HG02870 (cell line): Measurements from ENCODE around the gene ALX4.

Source experiments
- ATAC-seq: cut with Tn5 transposase; IDR thresholded peaks from one replicate; pipeline ENCODE4 v1.9.1; 2021; ENCODE audit warnings: mild to moderate bottlenecking, moderate library complexity; ENCODE audit not compliant: unreplicated experiment

The ALX4 gene

GRCh38 chr11:44316659-44317240 lies 6.8 kb upstream of the ALX4 start:
- no peak for ATAC-seq

DNA sequence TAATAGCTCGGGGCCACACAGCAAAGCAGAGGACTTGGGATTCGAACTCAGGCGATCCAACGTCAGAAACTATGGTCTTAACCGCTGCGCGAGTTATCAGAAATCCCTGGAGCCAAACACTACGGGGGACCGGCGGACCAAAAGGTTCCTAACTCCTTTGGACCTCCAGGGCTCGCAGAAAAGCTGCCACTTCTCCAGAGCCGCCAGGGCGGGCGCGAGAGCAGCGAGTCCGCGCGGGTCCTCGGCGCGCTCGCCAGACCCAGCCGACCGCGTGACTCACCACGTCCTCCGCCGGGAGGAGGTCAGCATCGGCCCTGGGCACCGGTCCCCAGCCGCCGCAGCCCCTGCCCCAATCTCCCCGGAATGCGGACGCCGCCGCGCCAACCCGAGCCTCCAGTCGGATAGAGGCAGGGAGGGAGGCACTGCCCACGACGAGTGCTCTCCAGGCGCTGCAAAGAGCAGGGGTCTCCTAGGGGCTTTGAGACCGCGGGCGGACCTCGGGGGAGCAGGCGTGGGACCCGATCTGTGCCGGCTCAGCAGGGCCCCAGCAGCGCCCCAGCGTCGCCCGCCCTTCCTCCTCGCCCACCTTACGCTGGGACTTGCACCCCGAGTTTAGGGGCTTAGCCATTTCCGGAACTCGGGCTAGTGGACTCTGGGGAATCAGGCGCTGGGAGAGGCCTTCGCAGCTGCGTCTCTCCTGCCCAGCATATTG lies 6.2 kb upstream of the ALX4 start:
- ATAC-seq = no peak

DNA sequence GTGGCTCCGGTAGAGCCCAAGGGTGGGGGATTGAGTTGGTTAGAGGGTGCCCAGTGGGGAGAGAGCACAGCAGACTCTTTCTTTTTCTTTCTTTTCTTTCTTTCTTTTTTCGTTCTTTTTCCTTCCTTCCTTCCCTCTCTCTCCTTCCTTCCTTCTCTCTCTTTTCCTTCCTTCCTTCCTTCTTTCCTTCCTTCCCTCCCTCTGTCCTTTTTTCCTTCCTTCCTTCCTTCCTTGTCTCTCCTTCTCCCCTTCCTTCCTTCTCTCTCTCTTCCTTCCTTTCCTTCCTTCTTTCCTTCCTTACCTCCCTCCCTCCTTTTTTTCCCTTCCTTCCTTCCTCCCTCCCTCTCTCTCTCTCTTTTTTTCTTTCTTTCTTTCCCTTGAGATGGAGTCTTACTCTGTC lies 4.8 kb upstream of the ALX4 start:
- ATAC-seq = no peak

GRCh38 chr11:44313761-44314489 lies 4.0 kb upstream of the ALX4 start:
- no peak for ATAC-seq

DNA sequence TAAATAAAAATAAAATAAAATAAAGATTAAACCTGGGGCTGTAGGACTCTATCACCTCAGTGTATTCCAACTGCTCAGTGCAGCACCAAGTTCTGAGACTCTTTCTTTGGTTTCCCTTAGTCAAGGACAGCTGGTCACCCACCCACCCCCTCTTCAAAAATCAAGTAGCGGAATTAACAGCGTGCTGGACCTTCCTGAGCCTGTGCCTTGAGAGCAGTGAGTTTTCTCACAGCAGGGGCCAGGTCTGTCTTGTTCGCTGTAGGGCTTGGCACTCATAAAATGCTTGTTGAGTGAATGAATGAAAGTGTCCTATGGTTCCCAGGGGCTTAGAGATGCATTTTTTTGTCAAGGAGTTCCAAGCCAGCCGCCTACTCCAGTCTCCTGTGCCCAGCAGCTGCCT lies 2.9 kb upstream of the ALX4 start:
- ATAC-seq = no peak

DNA sequence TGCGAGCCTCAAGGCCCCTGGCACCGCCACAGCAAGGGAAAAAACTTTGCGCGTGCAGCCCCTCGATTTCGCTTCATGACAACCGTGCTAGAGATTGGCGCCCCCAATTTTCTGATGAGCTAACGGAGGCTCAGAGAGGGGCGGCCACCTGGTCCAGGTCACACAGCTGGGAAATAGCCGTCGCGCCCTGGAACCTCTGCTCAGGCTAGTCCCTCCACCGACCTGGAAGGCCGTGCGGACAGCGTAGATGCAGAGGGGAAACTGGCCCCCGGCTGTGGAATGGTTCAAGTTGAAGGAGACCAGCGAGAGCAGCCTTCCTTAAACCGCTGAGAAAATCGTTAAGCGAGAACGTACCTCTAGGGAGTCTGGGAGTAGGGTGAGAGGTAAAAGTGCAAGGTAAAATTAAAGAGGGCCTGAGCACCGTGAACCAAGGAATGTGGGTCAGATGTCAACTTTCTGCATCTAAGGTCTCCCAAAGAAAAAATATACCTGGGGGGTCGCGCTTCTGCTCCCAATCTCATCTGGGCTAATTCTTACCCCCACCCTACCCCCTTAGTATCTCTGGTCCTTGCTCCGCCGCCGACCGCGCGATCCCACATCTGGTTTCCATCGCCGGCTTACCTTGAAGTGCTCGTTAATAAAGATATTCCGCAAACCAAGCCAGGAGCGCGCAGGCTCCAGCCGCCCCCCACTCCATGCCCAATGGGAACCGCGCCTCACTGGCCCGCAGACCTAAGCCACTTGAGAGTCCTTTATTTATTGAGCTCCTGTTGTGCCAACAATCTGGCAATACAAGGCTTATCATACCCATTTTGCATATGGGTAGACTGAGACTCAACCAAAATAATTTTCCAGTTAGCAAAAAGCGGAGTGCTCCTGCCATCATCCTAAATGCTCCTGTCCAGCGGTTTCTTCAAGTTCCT lies 1.7 kb upstream of the ALX4 start:
- no peak for ATAC-seq

- ATAC-seq = no peak
Observed at GRCh38 chr11:44310463-44311272, 729 bp upstream of the ALX4 start.

GRCh38 chr11:44310206-44310462 lies 195 bp upstream of the ALX4 start:
- no peak for ATAC-seq

DNA sequence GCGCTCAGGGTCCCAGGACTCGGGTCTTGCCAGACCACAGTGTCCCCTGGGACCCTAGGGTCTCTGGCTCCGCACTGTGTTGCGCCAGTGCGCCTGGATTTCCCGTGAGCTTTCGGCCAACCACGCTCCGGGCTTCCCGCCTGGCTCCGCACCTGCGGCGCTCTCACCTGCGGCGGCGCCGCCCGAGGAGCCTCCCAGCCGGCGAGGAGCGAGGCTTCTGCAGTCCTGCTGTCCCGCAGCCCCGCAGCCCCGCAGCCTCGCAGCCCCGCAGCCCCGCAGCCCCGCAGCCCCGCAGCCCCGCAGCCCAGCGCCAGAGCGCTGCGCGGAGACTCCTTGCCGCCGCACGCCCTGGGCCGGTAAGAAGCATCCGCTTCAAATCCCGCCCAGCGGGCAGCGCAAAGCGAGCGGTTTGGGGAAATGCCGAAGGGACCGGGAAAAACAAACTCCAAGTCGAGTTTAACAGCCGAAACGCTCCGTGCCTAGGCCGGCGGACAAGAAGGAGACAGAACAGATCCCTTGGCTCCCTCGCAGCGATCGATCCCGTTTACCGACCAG lies 939 bp downstream of the ALX4 start:
- no peak for ATAC-seq

DNA sequence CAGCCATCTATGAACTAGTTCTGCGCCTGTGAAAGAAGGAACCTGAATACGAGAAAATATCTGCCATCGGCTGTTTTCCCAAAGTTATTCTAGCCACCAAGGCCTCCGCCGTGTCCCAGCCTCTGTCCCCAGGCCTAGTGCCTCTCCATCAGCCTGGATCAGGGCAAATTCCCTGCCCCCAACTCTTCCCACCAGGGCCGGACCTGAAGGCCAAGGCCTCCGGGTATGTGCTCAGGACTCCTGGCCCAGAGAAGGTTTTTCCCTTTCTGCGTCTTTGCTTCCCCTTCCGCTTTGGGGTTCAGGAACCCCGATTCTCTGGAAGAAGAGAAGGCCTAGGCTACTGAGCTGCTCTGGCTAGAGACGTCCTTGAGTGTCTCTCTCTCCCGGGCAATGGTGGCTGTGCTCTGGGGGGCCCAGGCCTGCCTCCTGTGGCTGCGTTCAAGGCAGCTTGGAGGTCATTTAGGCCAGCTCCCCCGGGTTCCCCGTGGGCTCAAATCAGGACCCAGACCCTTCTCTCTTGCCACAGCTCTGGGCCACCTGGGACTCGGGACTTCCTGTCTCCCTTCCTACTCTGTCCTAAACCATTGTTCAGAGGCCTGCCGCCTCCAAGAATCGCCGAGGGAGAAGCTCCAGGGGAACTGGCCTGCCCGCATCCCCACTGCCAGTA lies 1.6 kb downstream of the ALX4 start:
- no peak for ATAC-seq

DNA sequence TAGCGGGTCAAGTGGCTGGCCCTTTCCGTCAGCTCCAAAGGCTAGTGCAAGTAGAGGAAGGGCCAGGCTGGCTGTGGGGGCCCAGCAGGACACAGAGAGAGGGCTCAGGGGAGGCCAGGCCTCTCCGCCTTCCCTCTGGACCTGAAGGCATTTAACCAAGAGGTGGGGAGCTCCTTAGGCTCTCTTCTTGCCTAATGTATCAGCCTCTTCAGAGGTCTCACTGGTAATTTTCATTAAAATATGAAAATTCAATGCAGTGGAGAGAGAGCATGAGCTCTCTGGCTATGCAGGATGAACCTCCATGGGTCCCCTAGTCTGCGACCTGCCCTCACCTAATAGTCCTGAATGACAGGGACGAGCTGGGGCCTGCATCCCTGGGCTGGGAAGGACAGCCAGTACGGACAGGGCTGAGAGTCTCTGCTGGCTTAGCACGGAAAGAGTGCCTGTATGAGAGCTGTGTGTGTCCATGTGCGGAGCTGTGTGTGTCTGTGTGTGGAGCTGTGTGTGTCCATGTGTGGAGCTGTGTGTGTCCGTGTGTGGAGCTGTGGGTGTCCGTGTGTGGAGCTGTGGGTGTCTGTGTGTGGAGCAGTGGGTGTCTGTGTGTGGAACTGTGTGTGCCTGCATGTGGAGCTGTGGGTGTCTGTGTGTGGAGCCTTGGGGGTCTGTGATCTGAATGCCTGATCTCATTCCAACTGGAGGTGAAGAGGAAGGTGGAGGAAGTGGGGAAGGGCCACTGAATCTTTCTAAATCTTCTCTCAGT lies 2.4 kb downstream of the ALX4 start:
- ATAC-seq = no peak

DNA sequence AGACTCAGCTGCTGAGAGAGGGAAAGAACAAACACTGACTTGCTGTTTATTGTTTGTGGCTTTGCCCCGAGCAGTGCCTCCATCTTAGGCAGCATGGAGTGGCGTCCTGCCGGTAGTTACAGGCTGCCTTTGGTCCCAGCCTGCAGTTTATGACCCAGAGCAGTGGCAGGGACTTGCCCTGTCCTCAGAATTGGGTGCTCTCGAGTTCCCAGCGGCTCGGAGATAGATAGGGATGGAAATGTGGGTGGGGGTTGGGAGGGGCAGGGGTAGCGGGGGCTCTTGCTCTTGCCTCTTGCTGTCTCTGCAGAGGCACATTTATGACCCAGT lies 3.1 kb downstream of the ALX4 start:
- no peak for ATAC-seq

DNA sequence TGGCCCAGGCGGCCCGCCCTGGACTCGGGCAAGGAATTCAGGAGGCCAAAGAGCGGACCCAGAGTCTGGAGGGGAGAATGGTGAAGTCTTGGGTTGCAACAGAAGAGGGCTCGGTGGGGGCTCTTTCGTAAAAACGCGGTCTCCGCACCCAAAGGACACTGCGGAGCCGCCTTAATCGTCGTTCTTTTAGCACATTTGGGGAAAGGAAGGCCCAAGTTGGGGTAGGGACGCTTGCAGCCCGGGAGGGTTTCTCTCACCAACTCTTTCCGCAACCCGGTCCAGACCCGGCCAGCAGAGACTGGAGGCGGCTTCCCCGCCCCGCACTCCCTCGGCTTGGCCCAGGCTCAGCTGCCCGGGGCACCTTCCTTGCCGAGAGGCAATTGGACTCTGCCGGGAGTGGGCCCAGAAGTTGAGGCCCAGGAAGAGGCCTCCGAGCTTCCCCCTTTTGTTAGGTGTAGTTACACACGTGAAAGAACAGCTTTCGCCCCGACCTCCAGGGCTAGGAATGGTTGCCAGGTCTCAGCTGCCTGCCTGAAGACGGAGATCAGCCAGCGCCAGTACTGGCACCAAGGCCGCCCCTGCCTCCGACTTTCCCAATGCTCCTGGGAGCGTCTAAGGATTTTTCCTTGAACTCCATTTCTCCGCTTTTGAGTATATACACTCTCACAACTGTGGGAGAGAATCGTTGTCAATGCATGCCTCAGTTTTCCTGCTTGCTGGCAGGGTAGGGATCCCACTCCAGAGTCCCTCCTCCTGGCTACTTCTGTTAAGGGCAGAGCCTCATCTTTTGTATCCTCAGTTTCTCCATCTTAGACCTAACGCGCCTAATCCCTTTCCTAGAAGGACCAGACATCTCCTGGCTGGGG lies 3.7 kb downstream of the ALX4 start:
- no peak for ATAC-seq

DNA sequence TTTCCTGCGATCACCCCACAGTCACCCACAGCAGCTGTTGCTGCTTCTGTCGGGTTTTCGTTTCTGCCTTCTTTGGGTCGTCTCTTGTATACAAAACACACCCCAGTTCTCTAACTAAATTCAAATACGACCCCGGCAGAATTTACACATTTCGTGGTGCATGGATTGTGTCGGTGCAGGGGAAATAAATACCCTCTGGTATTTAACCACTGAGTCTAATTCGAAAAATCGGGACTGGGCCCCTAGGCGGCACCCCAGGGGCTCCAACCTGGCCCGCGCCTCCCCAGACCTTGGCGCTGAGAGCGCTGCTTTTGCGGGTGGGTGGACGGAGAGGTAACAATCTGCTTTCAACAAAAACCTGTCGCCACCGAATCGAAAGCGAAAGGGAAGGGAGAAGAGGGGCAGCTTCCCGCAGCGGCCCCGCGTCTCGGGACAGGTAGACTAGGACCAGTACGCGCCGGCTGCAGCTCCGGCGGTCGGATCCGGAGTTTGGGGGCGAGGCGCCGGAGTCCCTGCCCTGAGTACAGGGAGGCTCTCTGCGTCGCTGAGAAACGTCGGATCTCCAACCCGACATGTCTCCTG lies 4.4 kb downstream of the ALX4 start:
- ATAC-seq = no peak

DNA sequence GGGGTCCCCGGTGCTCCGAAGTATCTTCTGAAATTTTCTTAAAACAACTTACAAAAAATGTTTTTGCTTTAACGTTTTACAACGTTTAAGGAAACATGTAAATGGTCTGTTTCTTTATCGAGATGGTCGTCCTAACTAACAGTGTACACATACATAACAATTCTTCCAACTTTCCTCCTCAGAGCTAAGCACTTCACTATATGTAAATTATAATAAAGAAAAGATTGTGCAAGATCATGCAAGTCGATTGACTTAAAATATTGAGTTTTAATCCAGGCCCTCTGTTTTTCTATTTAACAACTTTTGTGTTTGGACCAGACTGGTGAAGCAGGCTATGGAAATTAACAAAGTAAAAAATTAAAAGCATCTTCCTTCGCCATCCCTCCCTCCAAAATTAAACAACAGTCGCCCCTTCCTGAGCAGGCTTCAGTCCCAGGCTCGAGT lies 4.9 kb downstream of the ALX4 start:
- no peak for ATAC-seq

- ATAC-seq = no peak
Observed at GRCh38 chr11:44304091-44305025, 5.6 kb downstream of the ALX4 start.
